IMR-90 (cell line): ENCODE data around the gene GMEB1.

Source experiments
- CHD1 ChIP-seq: IDR thresholded peaks from 2 replicates; pipeline ENCODE4 v1.6.1; 2012; ENCODE audit warnings: low read depth, low read length, improper control_type of control experiment
- CTCF ChIP-seq: conservative IDR thresholded peaks from 2 replicates; pipeline ENCODE4 v1.5.1; 2012; ENCODE audit warnings: mild to moderate bottlenecking, low read depth, low read length, improper control_type of control experiment
- FOS ChIP-seq: fragments of 150-350 bp; IDR thresholded peaks from 2 replicates; pipeline ENCODE4 v1.6.1; 2016; ENCODE audit warnings: low read depth, low read length
- MXI1 ChIP-seq: IDR thresholded peaks from 2 replicates; pipeline ENCODE4 v1.6.1; 2012; ENCODE audit warnings: low read depth, mild to moderate bottlenecking, low read length, moderate library complexity, borderline replicate concordance
- NFE2L2 ChIP-seq: fragments of 150-350 bp; IDR thresholded peaks from 2 replicates; pipeline ENCODE4 v1.6.1; 2016; ENCODE audit warnings: low read depth, mild to moderate bottlenecking, low read length
- POLR2A ChIP-seq: IDR thresholded peaks from 2 replicates; pipeline ENCODE4 v1.6.1; 2012; ENCODE audit warnings: mild to moderate bottlenecking, low read depth, low read length
- RAD21 ChIP-seq: IDR thresholded peaks from 2 replicates; pipeline ENCODE4 v1.6.1; 2012; ENCODE audit warnings: low read length, improper control_type of control experiment
- RFX5 ChIP-seq: IDR thresholded peaks from 2 replicates; pipeline ENCODE4 v1.8.0; 2012; ENCODE audit warnings: low read depth, mild to moderate bottlenecking, low read length, moderate library complexity
- SMC3 ChIP-seq: fragments of 150-350 bp; IDR thresholded peaks from 2 replicates; pipeline ENCODE4 v1.6.1; 2016; ENCODE audit warnings: low read depth, mild to moderate bottlenecking, antibody characterized with exemption, low read length, moderate library complexity

GRCh38 chr1:28675924-28676257, 7.3 kb downstream of the GMEB1 start:
- TF ChIP-seq MXI1 (no peak), SMC3 (no peak), CTCF (no peak), RAD21 (no peak), POLR2A (no peak), NFE2L2 (no peak), FOS (no peak), RFX5 (no peak), CHD1 (no peak)
